ENCODE measurements around the gene OXGR1.

DNA sequence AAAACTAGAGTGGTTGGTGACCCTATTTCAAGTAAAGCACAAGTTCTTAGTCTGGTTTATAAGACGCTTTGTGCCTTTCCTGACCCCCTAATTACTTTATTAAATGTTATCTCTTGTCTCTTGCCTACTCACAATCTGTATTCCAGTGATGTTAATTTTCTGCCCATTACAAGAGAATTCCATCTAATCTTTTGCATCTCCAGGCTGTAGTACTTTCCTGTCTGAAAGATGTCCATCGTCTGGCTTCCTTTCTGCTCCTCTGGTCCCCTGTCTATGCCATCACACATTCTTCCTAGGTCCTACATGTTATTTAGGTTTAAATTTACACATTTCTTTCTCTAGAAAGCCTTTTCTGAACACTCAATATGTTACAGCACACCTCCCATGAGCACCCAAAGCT lies 25.9 kb upstream of the OXGR1 start:
- TF ChIP-seq CTCF (IDR thresholded peaks at IDR 0.05) (no peak), POLR2A (IDR thresholded peaks at IDR 0.05; ENCODE audit: low read depth) (no peak), EP300 (IDR thresholded peaks at IDR 0.05) (no peak)

All from esophagus muscularis mucosa (tissue), 4 donors.